Calu3 (cell line): ENCODE results near the gene NEU4. TPM values are rescaled to one million over a fixed set of nuclear protein-coding genes. Genes with fewer than 3 reads are reported as not detected.

Source experiments
- BruUV-seq: library from RNA; stranded (reverse); fragments of 400-500 nt; replicated peaks from 2 replicates; lab custom pipeline; 2021; lab: Mats Ljungman, UMichigan
- CTCF ChIA-PET: fragments of 300-600 bp; sonication (Branson Sonifier 250); formaldehyde crosslinking; loops from one replicate; lab custom pipeline; 2022; ENCODE audit warnings: antibody characterized with exemption; lab: Charles Lee
- DNase-seq: peaks from one replicate; pipeline ENCODE4 v3.0.0; 2022
- H3K27ac Mint-ChIP-seq: one replicate; pipeline ENCODE4 v1.8.0; 2022; ENCODE audit warnings: mixed read lengths; ENCODE audit not compliant: unreplicated experiment
- H3K27me3 Mint-ChIP-seq: one replicate; pipeline ENCODE4 v1.8.0; 2022; ENCODE audit warnings: mixed read lengths; ENCODE audit not compliant: unreplicated experiment
- H3K36me3 Mint-ChIP-seq: one replicate; pipeline ENCODE4 v1.8.0; 2022; ENCODE audit warnings: mild to moderate bottlenecking, moderate library complexity, mixed read lengths; ENCODE audit not compliant: insufficient read depth, unreplicated experiment
- H3K4me1 Mint-ChIP-seq: one replicate; pipeline ENCODE4 v1.8.0; 2022; ENCODE audit warnings: mild to moderate bottlenecking, low read depth, mixed read lengths; ENCODE audit not compliant: unreplicated experiment
- H3K4me3 Mint-ChIP-seq: one replicate; pipeline ENCODE4 v1.8.0; 2022; ENCODE audit warnings: mild to moderate bottlenecking, low read depth, moderate library complexity, mixed read lengths; ENCODE audit not compliant: unreplicated experiment
- H3K9me3 Mint-ChIP-seq: one replicate; pipeline ENCODE4 v1.8.0; 2022; ENCODE audit warnings: low read depth, mixed read lengths; ENCODE audit not compliant: unreplicated experiment
- CTCF ChIP-seq: fragments of 200-600 bp; IDR thresholded peaks from one replicate; pipeline ENCODE4 v1.8.0; 2022; ENCODE audit warnings: antibody characterized with exemption; ENCODE audit not compliant: unreplicated experiment
- intact Hi-C: fragments of 100-400 bp; cut with micrococcal nuclease; formaldehyde crosslinking; loops from one replicate; pipeline ENCODE4 v1.10.0; 2022; ENCODE audit not compliant: unreplicated experiment
- total RNA-seq: library from RNA; stranded (reverse); gene quantifications from 2 replicates; pipeline ENCODE4 v1.2.3, GENCODE V29; 2022

The NEU4 gene
- total RNA-seq, 1 experiment from 2014 or later, result 0.14 TPM

- no peak for DNase-seq
- BruUV-seq, result no TSS peak
- H3K4me1 Mint-ChIP-seq, result peaks cover 15% of the 10 kb centered on the region
- CTCF ChIA-PET, result no interaction called here
- no peak overlapping the region for H3K27ac Mint-ChIP-seq
- peaks cover 64% of the 10 kb centered on the region for H3K27me3 Mint-ChIP-seq
- H3K36me3 Mint-ChIP-seq, result no peaks in the 10 kb centered on the region
- H3K9me3 Mint-ChIP-seq, result peaks cover 17% of the 10 kb centered on the region
- intact Hi-C loops, result no loop called here
- no peak for TF ChIP-seq CTCF
- H3K4me3 Mint-ChIP-seq, result no peak overlapping the region
Measured at GRCh38 chr2:241865416-241865956, 56.5 kb downstream of the NEU4 start.

DNA sequence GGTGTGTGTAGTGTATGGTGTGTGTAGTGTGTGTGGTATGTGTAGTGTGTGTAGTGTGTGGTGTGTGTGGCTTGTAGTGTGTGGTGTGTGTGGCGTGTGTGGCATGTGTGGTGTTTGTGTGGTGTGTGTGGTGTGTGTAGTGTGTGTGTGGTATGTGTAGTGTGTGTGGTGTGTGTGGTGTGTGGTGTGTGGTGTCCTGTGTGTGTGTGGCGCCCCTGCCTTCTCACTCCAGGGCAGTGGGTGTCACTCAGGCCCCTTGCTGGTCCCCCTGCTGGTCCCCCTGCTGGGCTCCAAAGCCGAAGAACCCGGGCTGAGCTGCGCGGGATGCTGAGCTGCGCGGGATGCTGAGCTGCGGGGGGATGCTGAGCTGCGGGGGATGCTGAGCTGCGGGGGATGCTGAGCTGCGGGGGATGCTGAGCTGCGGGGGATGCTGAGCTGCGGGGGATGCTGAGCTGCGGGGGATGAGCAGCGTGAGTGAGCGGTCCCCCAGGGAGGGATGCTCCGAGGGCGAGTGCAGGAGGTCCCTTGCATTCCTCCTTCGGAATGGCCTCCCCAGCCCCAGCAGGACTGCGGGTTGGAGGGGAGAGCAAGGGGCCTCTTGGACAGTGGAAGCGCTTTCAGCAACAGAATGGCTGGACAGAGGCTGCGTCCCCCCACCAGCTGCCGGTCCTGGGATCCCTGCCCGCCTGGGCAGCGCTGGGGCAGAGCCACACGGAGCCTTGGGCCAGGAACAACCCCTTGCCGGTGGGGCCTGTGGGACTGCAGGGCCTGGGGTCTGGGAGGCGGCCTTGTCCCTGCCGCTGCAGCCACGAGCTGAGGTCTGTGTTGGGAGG lies 57.2 kb downstream of the NEU4 start:
- H3K27me3 Mint-ChIP-seq, result peaks cover 61% of the 10 kb centered on the region
- no peak for TF ChIP-seq CTCF
- peaks cover 15% of the 10 kb centered on the region for H3K4me1 Mint-ChIP-seq
- intact Hi-C loops, result no loop called here
- H3K27ac Mint-ChIP-seq, result no peak overlapping the region
- DNase-seq, result no peak
- CTCF ChIA-PET, result no interaction called here
- H3K9me3 Mint-ChIP-seq, result peaks cover 17% of the 10 kb centered on the region
- H3K36me3 Mint-ChIP-seq, result no peaks in the 10 kb centered on the region
- no peak overlapping the region for H3K4me3 Mint-ChIP-seq
- no TSS peak for BruUV-seq

Other genes with a start within 250 kb of the NEU4 start
- gene THAP4, start 172.0 kb upstream of the NEU4 start, total RNA-seq, result 53.6 and 57.5 TPM in 2 replicates
- gene ATG4B, start 171.5 kb upstream of the NEU4 start, total RNA-seq, result 93.0 and 95.3 TPM in 2 replicates
- gene DTYMK, start 122.4 kb upstream of the NEU4 start, total RNA-seq, result 67.6 and 80.7 TPM in 2 replicates
- 29.3 and 35.1 TPM in 2 replicates for gene ING5, start 107.2 kb upstream of the NEU4 start, total RNA-seq
- gene D2HGDH, start 74.6 kb upstream of the NEU4 start, total RNA-seq, result 51.1 and 53.3 TPM in 2 replicates
- gene GAL3ST2, start 32.4 kb upstream of the NEU4 start, total RNA-seq, result 0.27 TPM in 1 of 2 replicates, not detected in the other
- not detected in 2 replicates for gene PDCD1, start 49.7 kb downstream of the NEU4 start, total RNA-seq
- gene RTP5, start 60.5 kb downstream of the NEU4 start, total RNA-seq, result not detected in 2 replicates